Measurements from ENCODE around the gene TGFBR3.

The TGFBR3 gene

DNA sequence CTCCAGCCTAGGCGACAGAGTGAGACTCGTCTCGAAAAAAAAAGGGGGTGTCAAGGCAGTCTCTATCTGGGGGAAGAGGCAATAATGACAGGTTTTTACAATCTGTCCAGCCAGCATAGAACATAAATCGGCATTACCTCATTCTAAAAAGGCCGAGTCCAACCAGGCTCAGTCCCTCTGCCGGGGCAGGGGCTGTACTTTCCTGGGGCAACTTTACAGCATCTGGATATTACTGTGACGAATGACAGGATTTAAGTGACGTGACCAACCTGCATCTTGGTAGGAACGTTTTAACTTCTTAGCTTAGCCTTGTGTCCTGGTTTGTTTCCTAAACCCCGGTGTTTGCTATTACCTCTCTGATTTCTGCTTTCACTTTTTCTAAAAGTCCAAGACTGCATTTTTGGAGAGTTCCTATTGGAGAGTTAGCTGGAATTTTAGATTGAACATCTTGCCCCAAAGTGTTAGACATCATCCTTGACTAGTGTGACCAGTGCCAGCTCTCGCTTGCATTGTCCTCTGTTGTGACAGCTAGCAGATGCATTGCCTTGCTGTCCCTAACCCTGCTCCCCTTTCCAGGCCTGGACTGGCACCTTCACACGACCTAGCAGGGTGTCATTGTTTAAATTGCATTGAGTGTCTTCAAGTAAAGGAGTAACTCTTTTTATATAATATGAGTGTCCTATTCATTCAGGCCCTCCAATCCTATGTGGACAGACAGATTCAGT, 96.5 kb downstream of the TGFBR3 start:
- TF ChIP-seq, protein P1, sequence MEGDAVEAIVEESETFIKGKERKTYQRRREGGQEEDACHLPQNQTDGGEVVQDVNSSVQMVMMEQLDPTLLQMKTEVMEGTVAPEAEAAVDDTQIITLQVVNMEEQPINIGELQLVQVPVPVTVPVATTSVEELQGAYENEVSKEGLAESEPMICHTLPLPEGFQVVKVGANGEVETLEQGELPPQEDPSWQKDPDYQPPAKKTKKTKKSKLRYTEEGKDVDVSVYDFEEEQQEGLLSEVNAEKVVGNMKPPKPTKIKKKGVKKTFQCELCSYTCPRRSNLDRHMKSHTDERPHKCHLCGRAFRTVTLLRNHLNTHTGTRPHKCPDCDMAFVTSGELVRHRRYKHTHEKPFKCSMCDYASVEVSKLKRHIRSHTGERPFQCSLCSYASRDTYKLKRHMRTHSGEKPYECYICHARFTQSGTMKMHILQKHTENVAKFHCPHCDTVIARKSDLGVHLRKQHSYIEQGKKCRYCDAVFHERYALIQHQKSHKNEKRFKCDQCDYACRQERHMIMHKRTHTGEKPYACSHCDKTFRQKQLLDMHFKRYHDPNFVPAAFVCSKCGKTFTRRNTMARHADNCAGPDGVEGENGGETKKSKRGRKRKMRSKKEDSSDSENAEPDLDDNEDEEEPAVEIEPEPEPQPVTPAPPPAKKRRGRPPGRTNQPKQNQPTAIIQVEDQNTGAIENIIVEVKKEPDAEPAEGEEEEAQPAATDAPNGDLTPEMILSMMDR (conservative IDR thresholded peaks at IDR 0.05; ENCODE audit: low read depth), result no peak
- CTCF ChIA-PET, result interaction anchor here (0.7 kb wide), 1 partner anchor 112 kb away, joined by 4 read pairs; no protein-coding TSS in a partner anchor
- DNase-seq (ENCODE audit: low spot score), result no peak
- POLR2A ChIA-PET (ENCODE audit: low non-redundant PET), result no interaction called here
- H3K27ac ChIP-seq, result no peak overlapping the region

DNA sequence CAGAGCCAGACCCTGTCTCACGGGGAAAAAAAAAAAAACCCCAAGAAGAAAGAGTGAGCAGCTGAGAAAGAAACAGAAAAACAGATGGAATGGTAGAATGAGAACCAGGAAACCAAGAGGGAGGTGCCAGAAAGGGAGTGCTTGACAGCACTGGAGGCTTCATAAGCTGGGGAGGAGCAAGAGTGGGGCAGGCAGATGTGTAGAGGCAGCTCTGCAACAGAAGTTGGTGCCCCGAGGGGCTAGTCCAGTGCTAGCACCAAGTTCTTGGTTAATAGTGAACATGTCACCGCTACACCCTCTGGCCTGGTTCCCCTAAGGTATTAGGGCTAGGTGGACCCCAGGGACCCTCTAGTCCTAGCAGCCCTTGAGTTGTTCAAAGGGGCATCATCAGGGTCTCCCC, 98.0 kb downstream of the TGFBR3 start:
- DNase-seq (ENCODE audit: low spot score), result no peak
- POLR2A ChIA-PET (ENCODE audit: low non-redundant PET), result no interaction called here
- CTCF ChIA-PET, result no interaction called here
- H3K27ac ChIP-seq, result no peak overlapping the region
- TF ChIP-seq, protein P1 (conservative IDR thresholded peaks at IDR 0.05; ENCODE audit: low read depth), result no peak

DNA sequence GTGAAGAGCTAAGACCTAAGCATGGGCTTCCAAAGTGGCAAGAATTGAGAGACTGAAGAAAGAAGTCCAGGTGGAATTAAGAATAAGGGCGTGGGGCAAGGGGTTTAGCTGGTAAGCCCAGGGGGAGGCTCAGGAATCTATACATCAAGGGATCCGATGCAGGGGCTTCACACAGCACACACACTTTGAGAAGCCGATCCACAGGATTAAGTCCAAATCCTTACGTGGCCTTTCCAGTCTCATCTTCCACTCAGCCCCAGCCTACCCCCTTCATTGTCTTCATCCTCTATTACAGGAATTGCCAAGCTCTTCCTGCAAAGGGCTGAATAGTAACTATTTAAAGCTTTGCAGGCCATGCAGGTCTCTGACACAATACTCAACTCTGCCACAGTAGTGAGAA, 101.3 kb downstream of the TGFBR3 start:
- ChIA-PET POLR2A (ENCODE audit: low non-redundant PET) (no interaction called here), CTCF (interaction anchor here (0.7 kb wide), 1 partner anchor 172 kb away, joined by 3 read pairs; no protein-coding TSS in a partner anchor)
- TF ChIP-seq, protein P1 (conservative IDR thresholded peaks at IDR 0.05; ENCODE audit: low read depth), result no peak
- H3K27ac ChIP-seq, result no peak overlapping the region
- DNase-seq (ENCODE audit: low spot score), result no peak

DNA sequence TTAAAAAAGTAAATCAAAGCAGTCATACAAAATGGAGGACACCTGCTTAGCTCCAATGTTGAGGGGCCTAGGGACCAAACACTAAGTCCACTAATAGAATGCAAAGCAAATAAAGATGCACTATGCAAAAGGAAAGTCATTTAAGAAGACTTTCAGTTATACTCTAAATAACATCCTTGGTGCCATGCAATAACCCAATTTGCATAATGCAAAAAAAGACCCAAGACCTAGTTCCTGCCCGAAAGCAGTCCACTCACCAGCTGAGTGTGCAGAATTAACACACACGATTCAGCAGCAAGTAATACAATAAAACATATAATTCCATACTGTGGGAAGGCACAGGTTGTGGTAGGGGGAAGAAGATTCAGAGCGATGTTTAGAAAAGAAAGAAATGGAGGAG, 101.8 kb downstream of the TGFBR3 start:
- no peak overlapping the region for H3K27ac ChIP-seq
- no peak for DNase-seq (ENCODE audit: low spot score)
- TF ChIP-seq, protein P1 (conservative IDR thresholded peaks at IDR 0.05; ENCODE audit: low read depth), result no peak
- ChIA-PET POLR2A (ENCODE audit: low non-redundant PET) (no interaction called here), CTCF (no interaction called here)

DNA sequence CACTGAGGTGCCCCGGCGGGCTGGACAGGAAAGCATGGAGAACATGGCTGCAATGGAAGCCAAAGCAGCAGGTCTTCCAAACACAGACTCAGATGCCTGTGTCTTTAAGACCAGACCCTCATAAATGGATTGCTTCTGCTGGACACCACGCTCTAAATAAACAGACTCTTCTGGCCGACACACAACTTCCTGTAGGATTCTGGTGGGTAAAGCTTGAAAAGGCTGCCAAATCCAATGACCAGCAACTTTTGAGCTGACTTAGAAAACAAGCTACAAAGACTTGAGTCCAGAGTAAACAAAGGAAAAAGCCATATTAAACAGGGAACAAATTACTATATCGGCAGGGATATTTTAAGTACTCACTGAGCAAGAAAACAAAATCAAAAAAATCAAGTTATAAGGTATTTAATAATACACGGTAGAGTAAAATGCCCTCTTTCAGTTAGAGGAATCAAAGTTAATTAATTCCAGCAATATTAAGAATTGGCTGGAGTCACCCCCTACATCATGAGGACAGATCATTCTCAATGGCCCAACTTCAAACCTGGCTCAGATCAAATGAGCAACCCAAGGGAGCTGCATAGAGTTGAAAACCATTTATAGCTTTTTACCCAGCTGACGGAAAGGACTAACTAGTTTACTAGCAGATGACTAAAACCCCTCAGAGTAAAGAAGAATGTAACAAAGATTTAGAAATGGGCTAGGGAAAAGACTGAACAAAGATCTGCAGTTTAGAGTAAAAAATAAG, 102.4 kb downstream of the TGFBR3 start:
- POLR2A ChIA-PET (ENCODE audit: low non-redundant PET), result no interaction called here
- TF ChIP-seq, protein P1 (conservative IDR thresholded peaks at IDR 0.05; ENCODE audit: low read depth), result no peak
- CTCF ChIA-PET, result interaction anchor here (0.6 kb wide), 1 partner anchor 204 kb away, joined by 7 read pairs; no protein-coding TSS in a partner anchor
- no peak overlapping the region for H3K27ac ChIP-seq
- no peak for DNase-seq (ENCODE audit: low spot score)

DNA sequence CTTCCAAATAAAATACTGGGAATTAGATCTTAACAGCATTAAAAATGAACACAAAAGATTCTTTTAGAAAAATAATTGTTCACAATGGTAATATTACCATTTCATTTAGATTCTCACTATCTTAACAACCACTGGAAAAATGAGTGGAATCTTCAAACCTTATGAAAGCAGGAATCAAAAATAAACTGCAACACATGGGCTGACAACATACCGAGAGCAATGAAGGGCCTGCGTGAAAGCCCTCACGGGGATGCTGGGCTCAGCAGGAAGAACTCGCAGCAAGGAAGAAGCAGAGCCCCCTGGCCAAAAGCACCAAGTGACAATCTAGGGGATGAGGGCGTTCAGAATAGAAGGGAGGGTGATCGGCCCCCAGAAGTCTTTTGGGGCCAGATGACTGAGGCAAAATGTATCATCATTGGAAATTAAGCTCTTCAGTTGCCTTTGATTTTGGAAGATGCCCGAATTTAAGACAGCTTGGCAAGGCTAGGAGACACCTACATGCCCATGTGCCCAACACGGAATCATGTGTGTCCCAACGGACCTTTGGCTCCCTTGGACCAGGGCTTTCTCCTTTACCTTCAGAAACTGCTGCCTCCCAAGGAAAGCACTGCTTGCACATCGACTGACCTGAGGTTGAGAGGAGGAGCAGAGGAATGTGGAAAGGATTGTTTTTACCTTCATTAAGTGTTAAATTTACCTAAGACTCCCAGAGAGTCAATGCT, 103.9 kb downstream of the TGFBR3 start:
- DNase-seq (ENCODE audit: low spot score), result no peak
- TF ChIP-seq, protein P1 (conservative IDR thresholded peaks at IDR 0.05; ENCODE audit: low read depth), result no peak
- ChIA-PET POLR2A (ENCODE audit: low non-redundant PET) (no interaction called here), CTCF (interaction anchor here (0.7 kb wide), 1 partner anchor 1332 kb away, joined by 5 read pairs; no protein-coding TSS in a partner anchor)
- peak overlapping the region; percentile 69 for H3K27ac ChIP-seq

Measured in RWPE1 (cell line).